ENCODE data around the gene SCARF2. TPM values are rescaled to one million over a fixed set of nuclear protein-coding genes. Genes with fewer than 3 reads are reported as not detected.

Gene SCARF2
- total RNA-seq, 1 experiment from 2014 or later = 10.8 TPM

DNA sequence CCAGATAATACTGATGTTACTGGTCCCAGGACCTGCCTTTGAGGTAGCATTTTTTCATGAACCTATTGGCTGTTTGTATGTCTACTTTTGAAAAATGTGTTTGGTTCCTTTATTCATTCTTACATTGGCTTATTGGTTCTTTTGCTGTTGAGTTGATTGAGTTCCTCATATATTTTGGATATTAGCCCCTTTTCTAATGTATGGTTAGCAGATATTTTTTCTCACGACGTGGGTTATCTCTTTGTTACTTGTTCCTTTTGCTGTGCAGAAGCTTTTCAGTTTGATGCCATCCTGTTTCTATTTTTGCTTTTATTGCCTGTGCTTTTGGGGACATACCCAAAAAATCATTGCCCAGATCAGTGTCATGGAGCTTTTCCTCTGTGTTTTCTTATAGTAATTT is 53.5 kb downstream of the SCARF2 start:
- Histone ChIP-seq H3K79me1 (ENCODE audit: insufficient read depth, low read depth, low read length, poor library complexity, severe bottlenecking) (no peaks in the 10 kb centered on the region), H2BK5ac (ENCODE audit: insufficient read length, low read length) (no peak overlapping the region), H3K14ac (ENCODE audit: insufficient read depth, low read length) (no peak overlapping the region), H3K4me1 (ENCODE audit: insufficient read depth, low read length) (no peaks in the 10 kb centered on the region; the same call in 1 of the 2 replicates), H3K9ac (ENCODE audit: extremely low read depth, insufficient read length, low read length) (no peak overlapping the region), H4K8ac (replicated peaks; ENCODE audit: insufficient read length, low read depth, low read length) (no peak overlapping the region), H2AK5ac (ENCODE audit: insufficient read length, low read length) (no peak overlapping the region), H3K56ac (ENCODE audit: insufficient read length, low read depth, low read length) (no peak overlapping the region), H4K5ac (ENCODE audit: insufficient read length, low read depth, low read length) (no peak overlapping the region), H3K4ac (ENCODE audit: low read depth, low read length) (no peak overlapping the region), H2BK12ac (ENCODE audit: insufficient read length, low read depth, low read length) (no peak overlapping the region), H3T11ph (ENCODE audit: low read length) (no peak overlapping the region), H3K27ac (ENCODE audit: insufficient read length, low read depth, low read length) (no peak overlapping the region), H2AFZ (ENCODE audit: low read length) (no peak overlapping the region), H3K23ac (ENCODE audit: insufficient read length, low read depth, low read length) (no peak overlapping the region), H4K20me1 (ENCODE audit: control insufficient read depth, insufficient read depth, insufficient read length) (no peaks in the 10 kb centered on the region), H3K27me3 (ENCODE audit: insufficient read depth, low read length) (no peaks in the 10 kb centered on the region), H2BK20ac (ENCODE audit: low read depth, low read length, poor library complexity, severe bottlenecking) (no peak overlapping the region), H2BK15ac (ENCODE audit: low read depth, low read length) (no peak overlapping the region), H3K9me3 (ENCODE audit: control insufficient read depth, low read depth, low read length) (no peaks in the 10 kb centered on the region), H3K4me2 (ENCODE audit: insufficient read depth, insufficient read length, low read length) (no peak overlapping the region), H4K91ac (ENCODE audit: insufficient read length, low read depth, low read length) (no peak overlapping the region), H3K79me2 (ENCODE audit: insufficient read depth, low read length) (no peaks in the 10 kb centered on the region), H3K23me2 (ENCODE audit: insufficient read length, low read depth, low read length, poor library complexity, severe bottlenecking) (no peaks in the 10 kb centered on the region), H3K18ac (ENCODE audit: insufficient read length, low read depth, low read length) (no peak overlapping the region), H2BK120ac (ENCODE audit: low read depth, low read length, poor library complexity, severe bottlenecking) (no peak overlapping the region)
- no CpG with 5 or more reads among the region's 2 CpGs for WGBS (ENCODE audit: extremely low coverage, insufficient read length, low lambda C conversion rate)
- H3K27ac Mint-ChIP-seq = no peak overlapping the region
- H3K27me3 Mint-ChIP-seq (ENCODE audit: low read depth) = peaks cover 2% of the 10 kb centered on the region; the same call in 1 of the 2 replicates
- DNase-seq = no peak
- H3K36me3 Mint-ChIP-seq (ENCODE audit: insufficient read depth in 1 of 3, low read depth in 3 of 3) = no peaks in the 10 kb centered on the region
- TF ChIP-seq CTCF (conservative IDR thresholded peaks at IDR 0.05) = no peak
- peaks cover 5 to 9% of the 10 kb centered on the region in 2 experiments for H3K4me1 Mint-ChIP-seq
- no peak overlapping the region for H3K4me3 Mint-ChIP-seq
- H3K9me3 Mint-ChIP-seq = no peaks in the 10 kb centered on the region
